Keratinocyte (primary cell): ENCODE measurements around the gene PRM1.

Experiments
- EZH2 ChIP-seq: IDR thresholded peaks from one replicate; pipeline ENCODE4 v1.6.1; 2012; ENCODE audit warnings: inconsistent platforms, mild to moderate bottlenecking, low read length, moderate library complexity
- TF ChIP-seq, protein P1 (sequence below), 3 experiments: IDR thresholded peaks in 1 of 3; conservative IDR thresholded peaks in 1 of 3; optimal IDR thresholded peaks in 1 of 3; 2 replicates in 2 of 3; 3 replicates in 1 of 3; pipeline versions ENCODE3 to v1.5.1; 2011; ENCODE audit warnings: low read length in 3 of 3, mild to moderate bottlenecking in 3 of 3, moderate library complexity in 2 of 3, control low read depth in 1 of 3, inconsistent platforms in 1 of 3; ENCODE audit not compliant: insufficient read depth in 2 of 3; ENCODE audit errors: extremely low read depth in 1 of 3

GRCh38 chr16:11231367-11231970 lies 49.7 kb downstream of the PRM1 start:
- TF ChIP-seq, protein P1, sequence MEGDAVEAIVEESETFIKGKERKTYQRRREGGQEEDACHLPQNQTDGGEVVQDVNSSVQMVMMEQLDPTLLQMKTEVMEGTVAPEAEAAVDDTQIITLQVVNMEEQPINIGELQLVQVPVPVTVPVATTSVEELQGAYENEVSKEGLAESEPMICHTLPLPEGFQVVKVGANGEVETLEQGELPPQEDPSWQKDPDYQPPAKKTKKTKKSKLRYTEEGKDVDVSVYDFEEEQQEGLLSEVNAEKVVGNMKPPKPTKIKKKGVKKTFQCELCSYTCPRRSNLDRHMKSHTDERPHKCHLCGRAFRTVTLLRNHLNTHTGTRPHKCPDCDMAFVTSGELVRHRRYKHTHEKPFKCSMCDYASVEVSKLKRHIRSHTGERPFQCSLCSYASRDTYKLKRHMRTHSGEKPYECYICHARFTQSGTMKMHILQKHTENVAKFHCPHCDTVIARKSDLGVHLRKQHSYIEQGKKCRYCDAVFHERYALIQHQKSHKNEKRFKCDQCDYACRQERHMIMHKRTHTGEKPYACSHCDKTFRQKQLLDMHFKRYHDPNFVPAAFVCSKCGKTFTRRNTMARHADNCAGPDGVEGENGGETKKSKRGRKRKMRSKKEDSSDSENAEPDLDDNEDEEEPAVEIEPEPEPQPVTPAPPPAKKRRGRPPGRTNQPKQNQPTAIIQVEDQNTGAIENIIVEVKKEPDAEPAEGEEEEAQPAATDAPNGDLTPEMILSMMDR (optimal IDR thresholded peaks at IDR 0.05 in 1 of 3, IDR thresholded peaks at IDR 0.05 in 1 of 3, conservative IDR thresholded peaks at IDR 0.05 in 1 of 3; ENCODE audit: extremely low read depth in 1 of 3, insufficient read depth in 2 of 3, low read length in 3 of 3): no peak
- no peak for TF ChIP-seq EZH2
